Gastrocnemius medialis (tissue), 4 donors: ENCODE measurements around the gene PTPRN2. TPM values are rescaled to one million over a fixed set of nuclear protein-coding genes. Genes with fewer than 3 reads are reported as not detected.
"Not testable (repeated sequence)": the region's sequence is repeated elsewhere in the genome, so short reads cannot be mapped to it uniquely, and the experiment has no call there.

Experiments
- ATAC-seq, 2 donors: fragments of 150-250 bp; one replicate each; pipeline ENCODE4 v1.9.1; 2016
- DNase-seq, 2 donors: peaks; one replicate each; pipeline ENCODE4 v3.0.0-alpha.2; 2019
- H3K27ac ChIP-seq, 4 donors: fragments of 200-600 bp; sonication (generic); 1 replicate in 1 of 4; 2 replicates in 3 of 4; pipeline ENCODE4 v1.5.1; 2016 to 2018; ENCODE audit warnings: mild to moderate bottlenecking in 2 of 4, moderate library complexity in 1 of 4
- H3K27me3 ChIP-seq, 3 donors: fragments of 200-600 bp; sonication (generic) in 2 of 3; 1 replicate in 1 of 3; 2 replicates in 2 of 3; pipeline versions ENCODE4 v1.5.1 to v1.6.0; 2016 to 2019; ENCODE audit warnings: mild to moderate bottlenecking in 1 of 3, moderate library complexity in 1 of 3
- H3K36me3 ChIP-seq, 2 donors: fragments of 200-600 bp; sonication (generic) in 1 of 2; one replicate each; pipeline ENCODE4 v1.5.1; 2017 to 2018
- H3K4me1 ChIP-seq, 2 donors: fragments of 200-600 bp; sonication (generic) in 1 of 2; one replicate each; pipeline ENCODE4 v1.5.1; 2016 to 2017; ENCODE audit warnings: mild to moderate bottlenecking in 2 of 2
- H3K4me3 ChIP-seq, 4 donors: fragments of 200-600 bp; sonication (generic) in 3 of 4; 1 replicate in 1 of 4; 2 replicates in 3 of 4; pipeline ENCODE4 v1.5.1; 2016 to 2019; ENCODE audit warnings: mild to moderate bottlenecking in 2 of 4
- H3K9me3 ChIP-seq, 3 donors: fragments of 200-600 bp; sonication (generic) in 2 of 3; 1 replicate in 1 of 3; 2 replicates in 2 of 3; pipeline ENCODE4 v1.5.1; 2016 to 2019
- CTCF ChIP-seq, 5 experiments: fragments of 450-650 bp in 3 of 5; fragments of 200-600 bp in 2 of 5; sonication (generic) in 2 of 5; IDR thresholded peaks in 4 of 5; conservative IDR thresholded peaks in 1 of 5; 1 replicate in 4 of 5; 2 replicates in 1 of 5; pipeline ENCODE4 v1.5.1; 2016 to 2019; ENCODE audit warnings: antibody characterized with exemption in 5 of 5, mild to moderate bottlenecking in 3 of 5, moderate library complexity in 3 of 5
- POLR2A ChIP-seq, 2 donors: fragments of 450-650 bp; IDR thresholded peaks; one replicate each; pipeline ENCODE4 v1.6.1; 2017; ENCODE audit warnings: antibody characterized with exemption in 2 of 2, mild to moderate bottlenecking in 2 of 2, moderate library complexity in 2 of 2
- in situ Hi-C, 4 donors: fragments of 200-750 bp; cut with MboI; loops; one replicate each; pipeline versions ENCODE4 v1.15.0 to v1.8.0; 2017; ENCODE audit warnings: low sequenced_read_pairs in 4 of 4
- intact Hi-C: fragments of 100-400 bp; cut with DNase I; formaldehyde crosslinking; loops from one replicate; pipeline ENCODE4 v1.15.1; 2023; ENCODE audit warnings: low total_unique reads
- total RNA-seq, 4 donors: library from RNA; depleted of rRNA; stranded (reverse); fragments of >200 nt; gene quantifications; one replicate each; pipeline versions ENCODE4 v1.1.0 to v1.2.3, GENCODE V29; 2016

Gene PTPRN2
- total RNA-seq, 4 donors from 2014 or later = 0.66 to 0.85 (median 0.81) TPM

GRCh38 chr7:158274404-158274811 is 313.2 kb downstream of the PTPRN2 start:
- DNase-seq (no peak), ATAC-seq (no peak)
- in situ Hi-C loops = no loop called here
- Histone ChIP-seq H3K9me3 (no peaks in the 10 kb centered on the region), H3K4me3 (no peak overlapping the region), H3K4me1 (no peaks in the 10 kb centered on the region), H3K36me3 (no peaks in the 10 kb centered on the region), H3K27ac (no peak overlapping the region), H3K27me3 (no peaks in the 10 kb centered on the region)
- TF ChIP-seq POLR2A (IDR thresholded peaks at IDR 0.05) = no peak
- TF ChIP-seq CTCF (IDR thresholded peaks at IDR 0.05 in 4 of 5, conservative IDR thresholded peaks at IDR 0.05 in 1 of 5) = no peak
- intact Hi-C loops = no loop called here

GRCh38 chr7:158273756-158274342 is 313.8 kb downstream of the PTPRN2 start:
- H3K27me3 ChIP-seq, intact Hi-C loops, ATAC-seq, in situ Hi-C loops, H3K36me3 ChIP-seq, H3K9me3 ChIP-seq, DNase-seq, H3K27ac ChIP-seq, H3K4me3 ChIP-seq, H3K4me1 ChIP-seq: not testable (repeated sequence)

- DNase-seq = no peak
- Histone ChIP-seq H3K27me3 (no peaks in the 10 kb centered on the region), H3K36me3 (no peaks in the 10 kb centered on the region), H3K4me3 (no peak overlapping the region), H3K9me3 (no peaks in the 10 kb centered on the region), H3K27ac (no peak overlapping the region), H3K4me1 (no peaks in the 10 kb centered on the region)
- intact Hi-C loops = no loop called here
- TF ChIP-seq POLR2A (IDR thresholded peaks at IDR 0.05) (no peak), CTCF (IDR thresholded peaks at IDR 0.05 in 4 of 5, conservative IDR thresholded peaks at IDR 0.05 in 1 of 5) (no peak)
- in situ Hi-C loops = no loop called here
- ATAC-seq = no peak
These were observed 314.4 kb downstream of the PTPRN2 start for GRCh38 chr7:158273138-158273651.

- Histone ChIP-seq H3K27me3 (no peaks in the 10 kb centered on the region), H3K27ac (no peak overlapping the region), H3K4me3 (no peak overlapping the region), H3K9me3 (no peaks in the 10 kb centered on the region), H3K4me1 (no peaks in the 10 kb centered on the region), H3K36me3 (no peaks in the 10 kb centered on the region)
- no peak for TF ChIP-seq CTCF (IDR thresholded peaks at IDR 0.05 in 4 of 5, conservative IDR thresholded peaks at IDR 0.05 in 1 of 5)
- TF ChIP-seq POLR2A (IDR thresholded peaks at IDR 0.05) = no peak
- in situ Hi-C loops (no loop called here), intact Hi-C loops (no loop called here)
- ATAC-seq (no peak), DNase-seq (no peak)
These were observed 315.0 kb downstream of the PTPRN2 start for GRCh38 chr7:158272509-158273137.

GRCh38 chr7:158272091-158272490 is 315.5 kb downstream of the PTPRN2 start:
- Histone ChIP-seq H3K9me3 (no peaks in the 10 kb centered on the region), H3K4me3 (no peak overlapping the region), H3K36me3 (no peaks in the 10 kb centered on the region), H3K4me1 (no peaks in the 10 kb centered on the region), H3K27ac (no peak overlapping the region), H3K27me3 (no peaks in the 10 kb centered on the region)
- intact Hi-C loops = no loop called here
- TF ChIP-seq POLR2A (IDR thresholded peaks at IDR 0.05) (no peak), CTCF (IDR thresholded peaks at IDR 0.05 in 4 of 5, conservative IDR thresholded peaks at IDR 0.05 in 1 of 5) (no peak)
- in situ Hi-C loops = no loop called here
- ATAC-seq = no peak
- no peak for DNase-seq
